ENCODE data around the gene KDM4B. TPM values are rescaled to one million over a fixed set of nuclear protein-coding genes. Genes with fewer than 3 reads are reported as not detected.
"Not testable (repeated sequence)": the region's sequence is repeated elsewhere in the genome, so short reads cannot be mapped to it uniquely, and the experiment has no call there.

KDM4B gene
- total RNA-seq, 1 donor = 22.1 TPM

DNA sequence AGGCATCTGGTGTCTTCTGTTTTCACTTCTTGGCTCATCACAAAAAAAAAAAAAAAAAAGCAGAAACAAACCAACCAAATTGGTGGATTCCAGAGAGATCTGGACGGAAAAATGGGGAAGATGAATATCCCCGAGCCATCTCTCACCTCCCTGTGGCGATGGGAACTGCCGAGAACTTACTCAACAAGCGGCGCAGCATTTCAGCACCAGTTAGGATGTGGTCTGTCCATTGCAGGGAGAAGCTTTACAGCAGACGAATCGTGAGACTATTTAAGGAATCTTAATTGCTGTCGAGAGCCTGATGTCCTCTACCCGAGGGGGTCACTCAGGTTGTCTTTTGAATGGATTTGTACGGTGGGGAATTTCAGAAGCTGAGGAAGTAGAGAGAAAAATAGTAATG, 17.3 kb upstream of the KDM4B start:
- no peak overlapping the region for H3K27ac ChIP-seq (ENCODE audit: low read depth, low read length)
- H3K36me3 ChIP-seq (ENCODE audit: insufficient read depth, low read length) = peaks cover 62% of the 10 kb centered on the region
- no peaks in the 10 kb centered on the region for H3K27me3 ChIP-seq (ENCODE audit: insufficient read depth, low read length)
- no peak for DNase-seq (ENCODE audit: insufficient read length, low spot score, missing footprints)
- no peaks in the 10 kb centered on the region for H3K79me2 ChIP-seq (ENCODE audit: insufficient read depth, low read length)
- H4K20me1 ChIP-seq (ENCODE audit: insufficient read depth, low read length) = no peaks in the 10 kb centered on the region
- no peak overlapping the region for H2AFZ ChIP-seq (ENCODE audit: low read length)
- H3K4me3 ChIP-seq (ENCODE audit: insufficient read depth, low read length) = no peak overlapping the region
- no peak overlapping the region for H3K4me2 ChIP-seq (ENCODE audit: insufficient read depth, low read length)
- no peaks in the 10 kb centered on the region for H3K9me3 ChIP-seq (ENCODE audit: low read depth, low read length)
- H3K4me1 ChIP-seq (ENCODE audit: insufficient read depth, low read length) = no peaks in the 10 kb centered on the region
- TF ChIP-seq, protein P1, sequence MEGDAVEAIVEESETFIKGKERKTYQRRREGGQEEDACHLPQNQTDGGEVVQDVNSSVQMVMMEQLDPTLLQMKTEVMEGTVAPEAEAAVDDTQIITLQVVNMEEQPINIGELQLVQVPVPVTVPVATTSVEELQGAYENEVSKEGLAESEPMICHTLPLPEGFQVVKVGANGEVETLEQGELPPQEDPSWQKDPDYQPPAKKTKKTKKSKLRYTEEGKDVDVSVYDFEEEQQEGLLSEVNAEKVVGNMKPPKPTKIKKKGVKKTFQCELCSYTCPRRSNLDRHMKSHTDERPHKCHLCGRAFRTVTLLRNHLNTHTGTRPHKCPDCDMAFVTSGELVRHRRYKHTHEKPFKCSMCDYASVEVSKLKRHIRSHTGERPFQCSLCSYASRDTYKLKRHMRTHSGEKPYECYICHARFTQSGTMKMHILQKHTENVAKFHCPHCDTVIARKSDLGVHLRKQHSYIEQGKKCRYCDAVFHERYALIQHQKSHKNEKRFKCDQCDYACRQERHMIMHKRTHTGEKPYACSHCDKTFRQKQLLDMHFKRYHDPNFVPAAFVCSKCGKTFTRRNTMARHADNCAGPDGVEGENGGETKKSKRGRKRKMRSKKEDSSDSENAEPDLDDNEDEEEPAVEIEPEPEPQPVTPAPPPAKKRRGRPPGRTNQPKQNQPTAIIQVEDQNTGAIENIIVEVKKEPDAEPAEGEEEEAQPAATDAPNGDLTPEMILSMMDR (IDR thresholded peaks at IDR 0.05; ENCODE audit: extremely low read depth, low read depth, low read length) = no peak

DNA sequence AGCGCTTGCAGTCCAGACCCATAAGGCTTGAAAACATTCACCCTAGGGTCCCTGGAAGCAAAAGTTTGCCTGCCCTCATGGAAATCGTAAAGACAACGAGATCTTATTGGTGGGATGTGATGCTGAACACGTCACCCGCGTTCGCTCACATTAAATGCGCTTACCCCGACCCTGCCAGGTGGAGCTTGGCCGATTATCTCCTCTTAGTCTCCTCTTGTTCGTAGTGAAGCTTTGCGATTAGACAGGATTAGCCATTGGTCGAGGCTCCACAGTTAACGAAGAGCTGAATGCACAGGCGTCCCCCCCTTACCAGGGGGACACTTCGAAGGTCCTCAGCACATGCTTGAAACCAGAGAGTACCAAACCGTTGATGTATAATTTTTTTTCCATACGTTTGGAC, 16.0 kb upstream of the KDM4B start:
- no peak for DNase-seq (ENCODE audit: insufficient read length, low spot score, missing footprints)
- H3K9me3 ChIP-seq (ENCODE audit: low read depth, low read length) = no peaks in the 10 kb centered on the region
- no peak overlapping the region for H3K4me3 ChIP-seq (ENCODE audit: insufficient read depth, low read length)
- H3K36me3 ChIP-seq (ENCODE audit: insufficient read depth, low read length) = peaks cover 56% of the 10 kb centered on the region
- H3K4me2 ChIP-seq (ENCODE audit: insufficient read depth, low read length) = no peak overlapping the region
- TF ChIP-seq, protein P1 (IDR thresholded peaks at IDR 0.05; ENCODE audit: extremely low read depth, low read depth, low read length) = no peak
- H2AFZ ChIP-seq (ENCODE audit: low read length) = no peak overlapping the region
- H3K4me1 ChIP-seq (ENCODE audit: insufficient read depth, low read length) = no peaks in the 10 kb centered on the region
- no peaks in the 10 kb centered on the region for H4K20me1 ChIP-seq (ENCODE audit: insufficient read depth, low read length)
- no peaks in the 10 kb centered on the region for H3K27me3 ChIP-seq (ENCODE audit: insufficient read depth, low read length)
- H3K27ac ChIP-seq (ENCODE audit: low read depth, low read length) = no peak overlapping the region
- H3K79me2 ChIP-seq (ENCODE audit: insufficient read depth, low read length) = no peaks in the 10 kb centered on the region

DNA sequence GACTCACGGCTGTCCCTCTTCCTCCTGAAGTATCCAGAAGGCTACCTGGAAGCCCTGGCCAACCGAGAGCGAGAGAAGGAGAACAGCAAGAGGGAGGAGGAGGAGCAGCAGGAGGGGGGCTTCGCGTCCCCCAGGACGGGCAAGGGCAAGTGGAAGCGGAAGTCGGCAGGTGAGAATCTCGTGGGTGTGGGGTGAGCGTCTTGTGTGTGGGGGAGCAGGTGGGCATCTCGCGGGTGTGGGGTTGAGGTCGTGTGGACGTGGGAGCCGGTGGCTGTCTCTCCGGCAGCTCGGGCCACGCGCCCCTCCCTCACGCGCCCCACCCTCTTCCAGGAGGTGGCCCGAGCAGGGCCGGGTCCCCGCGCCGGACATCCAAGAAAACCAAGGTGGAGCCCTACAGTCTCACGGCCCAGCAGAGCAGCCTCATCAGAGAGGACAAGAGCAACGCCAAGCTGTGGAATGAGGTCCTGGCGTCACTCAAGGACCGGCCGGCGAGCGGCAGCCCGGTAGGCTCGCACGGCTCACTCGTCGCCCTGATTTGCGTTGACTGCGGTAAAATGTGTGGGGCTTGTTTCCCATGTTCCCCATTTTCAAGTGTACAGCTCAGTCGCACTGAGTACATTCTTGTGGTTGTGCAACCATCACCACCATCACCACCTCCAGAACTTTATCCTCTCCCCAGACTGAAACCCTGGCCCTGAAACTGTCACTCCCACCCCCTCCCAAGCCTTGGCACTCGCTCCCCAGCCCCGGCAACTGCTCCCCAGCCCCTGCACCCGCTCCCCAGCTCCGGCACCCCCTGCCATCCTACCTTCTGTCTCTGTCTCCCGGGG, 14.4 kb upstream of the KDM4B start:
- not testable (repeated sequence) for H3K27me3 ChIP-seq (ENCODE audit: insufficient read depth, low read length); H2AFZ ChIP-seq (ENCODE audit: low read length); H3K27ac ChIP-seq (ENCODE audit: low read depth, low read length); H3K9me3 ChIP-seq (ENCODE audit: low read depth, low read length); H3K4me3 ChIP-seq (ENCODE audit: insufficient read depth, low read length); H3K4me2 ChIP-seq (ENCODE audit: insufficient read depth, low read length); H3K4me1 ChIP-seq (ENCODE audit: insufficient read depth, low read length); H3K79me2 ChIP-seq (ENCODE audit: insufficient read depth, low read length); H4K20me1 ChIP-seq (ENCODE audit: insufficient read depth, low read length)
- H3K36me3 ChIP-seq (ENCODE audit: insufficient read depth, low read length) = peaks cover 55% of the 10 kb centered on the region
- DNase-seq (ENCODE audit: insufficient read length, low spot score, missing footprints) = peak; percentile 70

DNA sequence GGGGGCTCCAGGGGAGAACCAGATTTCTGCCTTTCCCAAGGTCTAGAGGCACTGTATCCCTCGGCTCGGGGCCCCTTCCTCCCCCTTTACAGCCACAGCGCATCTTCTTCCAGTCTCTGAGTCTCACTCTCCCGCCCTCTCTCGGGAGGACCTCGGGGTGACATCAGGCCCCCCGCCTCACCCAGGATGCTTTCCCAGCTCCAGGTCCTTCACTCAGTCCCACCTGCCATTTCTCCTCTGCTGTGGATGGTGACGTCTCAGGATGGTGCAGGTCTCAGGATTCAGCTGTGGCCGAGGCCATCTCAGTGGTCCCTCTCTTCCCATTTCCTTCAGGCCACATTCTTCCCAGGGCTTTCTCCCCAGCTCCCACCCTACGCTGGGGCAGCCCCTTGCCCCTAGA, 13.6 kb upstream of the KDM4B start:
- Histone ChIP-seq H3K27ac (ENCODE audit: low read depth, low read length) (no peak overlapping the region), H3K79me2 (ENCODE audit: insufficient read depth, low read length) (no peaks in the 10 kb centered on the region), H3K27me3 (ENCODE audit: insufficient read depth, low read length) (no peaks in the 10 kb centered on the region), H3K4me1 (ENCODE audit: insufficient read depth, low read length) (no peaks in the 10 kb centered on the region), H3K4me3 (ENCODE audit: insufficient read depth, low read length) (no peak overlapping the region), H4K20me1 (ENCODE audit: insufficient read depth, low read length) (no peaks in the 10 kb centered on the region), H2AFZ (ENCODE audit: low read length) (no peak overlapping the region), H3K9me3 (ENCODE audit: low read depth, low read length) (no peaks in the 10 kb centered on the region), H3K36me3 (ENCODE audit: insufficient read depth, low read length) (peaks cover 58% of the 10 kb centered on the region), H3K4me2 (ENCODE audit: insufficient read depth, low read length) (no peak overlapping the region)
- no peak for DNase-seq (ENCODE audit: insufficient read length, low spot score, missing footprints)
- TF ChIP-seq, protein P1 (IDR thresholded peaks at IDR 0.05; ENCODE audit: extremely low read depth, low read depth, low read length) = no peak
